WTC11 (cell line): Measurements from ENCODE around the gene SYT5. TPM values are rescaled to one million over a fixed set of nuclear protein-coding genes. Genes with fewer than 3 reads are reported as not detected.

Experiments
- ATAC-seq: fragments of 200-7000 bp; cut with Tn5 transposase; 2 replicates; pipeline ENCODE4 v1.10.0; 2021; ENCODE audit warnings: mild to moderate bottlenecking, moderate library complexity
- CTCF ChIA-PET: fragments of 300-600 bp; sonication (Branson Sonifier 250); formaldehyde crosslinking; loops from one replicate; lab custom pipeline; 2021; ENCODE audit warnings: antibody characterized with exemption; lab: Charles Lee
- POLR2A ChIA-PET: fragments of 350-600 bp; sonication (Branson Sonifier 250); formaldehyde crosslinking; loops from one replicate; lab custom pipeline; 2021; ENCODE audit warnings: antibody characterized with exemption; lab: Charles Lee
- DNase-seq: peaks from one replicate; pipeline ENCODE4 v3.0.0; 2021; ENCODE audit warnings: low spot score
- H3K27ac Mint-ChIP-seq: 2 replicates; pipeline ENCODE4 v1.8.0; 2021; ENCODE audit warnings: mixed read lengths
- H3K27me3 Mint-ChIP-seq: 2 replicates; pipeline ENCODE4 v1.8.0; 2021; ENCODE audit warnings: low read depth, mild to moderate bottlenecking, moderate library complexity, mixed read lengths
- H3K36me3 Mint-ChIP-seq: 2 replicates; pipeline ENCODE4 v1.8.0; 2021; ENCODE audit warnings: mixed read lengths
- H3K4me1 Mint-ChIP-seq: 2 replicates; pipeline ENCODE4 v1.8.0; 2022; ENCODE audit warnings: mixed read lengths
- H3K4me3 Mint-ChIP-seq: 2 replicates; pipeline ENCODE4 v1.8.0; 2021; ENCODE audit warnings: mild to moderate bottlenecking, moderate library complexity, mixed read lengths
- H3K9me3 Mint-ChIP-seq: 2 replicates; pipeline ENCODE4 v1.8.0; 2021; ENCODE audit warnings: mixed read lengths
- ARID4B ChIP-seq: sonication (generic); formaldehyde crosslinking; IDR thresholded peaks from 2 replicates; pipeline ENCODE4 v1.8.0; 2023; ENCODE audit warnings: missing genetic modification reagents, mild to moderate bottlenecking, borderline replicate concordance
- CREM ChIP-seq: sonication (generic); formaldehyde crosslinking; IDR thresholded peaks from 2 replicates; pipeline ENCODE4 v1.8.1; 2022; ENCODE audit warnings: mild to moderate bottlenecking, missing genetic modification reagents, moderate library complexity
- CTCF ChIP-seq: fragments of 200-600 bp; IDR thresholded peaks from 2 replicates; pipeline ENCODE4 v1.8.0; 2022; ENCODE audit warnings: antibody characterized with exemption
- ERG ChIP-seq: fragments of 250-450 bp; sonication (Bioruptor Pico); IDR thresholded peaks from 2 replicates; pipeline ENCODE4 v1.8.0; 2021; ENCODE audit warnings: mild to moderate bottlenecking
- IRF2 ChIP-seq: sonication (generic); formaldehyde crosslinking; IDR thresholded peaks from 2 replicates; pipeline ENCODE4 v1.8.0; 2022; ENCODE audit warnings: low read depth, missing genetic modification reagents, borderline replicate concordance
- NFE2L1 ChIP-seq: sonication (generic); formaldehyde crosslinking; IDR thresholded peaks from 2 replicates; pipeline ENCODE4 v1.8.1; 2023; ENCODE audit warnings: missing genetic modification reagents
- NR3C1 ChIP-seq: sonication (generic); formaldehyde crosslinking; conservative IDR thresholded peaks from 2 replicates; pipeline ENCODE4 v1.8.1; 2023; ENCODE audit warnings: low read depth, mild to moderate bottlenecking, missing genetic modification reagents
- PREB ChIP-seq: sonication (generic); formaldehyde crosslinking; IDR thresholded peaks from 2 replicates; pipeline ENCODE4 v1.8.1; 2022; ENCODE audit warnings: mild to moderate bottlenecking, missing genetic modification reagents, moderate library complexity, borderline replicate concordance
- SOX15 ChIP-seq: fragments of 250-450 bp; sonication (Bioruptor Pico); IDR thresholded peaks from 2 replicates; pipeline ENCODE4 v1.9.0; 2021; ENCODE audit warnings: mild to moderate bottlenecking
- ZBTB21 ChIP-seq: sonication (generic); formaldehyde crosslinking; IDR thresholded peaks from 2 replicates; pipeline ENCODE4 v1.8.1; 2023; ENCODE audit warnings: mild to moderate bottlenecking, missing genetic modification reagents, borderline replicate concordance
- ZBTB43 ChIP-seq: sonication (generic); formaldehyde crosslinking; IDR thresholded peaks from 2 replicates; pipeline ENCODE4 v1.8.1; 2023; ENCODE audit warnings: mild to moderate bottlenecking, missing genetic modification reagents
- ZMAT4 ChIP-seq: fragments of 250-450 bp; sonication (Bioruptor Pico); IDR thresholded peaks from 2 replicates; pipeline ENCODE4 v1.9.0; 2021; ENCODE audit warnings: mild to moderate bottlenecking
- ZNF317 ChIP-seq: sonication (generic); formaldehyde crosslinking; IDR thresholded peaks from 2 replicates; pipeline ENCODE4 v1.8.1; 2023; ENCODE audit warnings: low read depth, mild to moderate bottlenecking, moderate library complexity, missing genetic modification reagents, borderline replicate concordance
- ZNF416 ChIP-seq: fragments of 250-450 bp; sonication (Bioruptor Pico); IDR thresholded peaks from 2 replicates; pipeline ENCODE4 v1.9.0; 2021; ENCODE audit warnings: mild to moderate bottlenecking, inconsistent platforms
- ZNF423 ChIP-seq: fragments of 250-450 bp; sonication (Bioruptor Pico); IDR thresholded peaks from 2 replicates; pipeline ENCODE4 v2.1.2; 2022; ENCODE audit warnings: mild to moderate bottlenecking, moderate library complexity
- ZNF512 ChIP-seq: sonication (generic); formaldehyde crosslinking; IDR thresholded peaks from 2 replicates; pipeline ENCODE4 v1.8.1; 2022; ENCODE audit warnings: missing genetic modification reagents, borderline replicate concordance
- total RNA-seq: library from RNA; stranded (reverse); gene quantifications from 3 replicates; pipeline ENCODE4 v1.2.3, GENCODE V29; 2021

The SYT5 gene
- total RNA-seq, 1 experiment from 2014 or later: 0.77 TPM

- TF ChIP-seq ZBTB43 (CRISPR knock-in tag) (no peak), ZNF317 (CRISPR knock-in tag) (no peak), ZMAT4 (CRISPR knock-in tag) (no peak), ERG (no peak), ARID4B (no peak), NR3C1 (CRISPR knock-in tag) (no peak), ZNF423 (no peak), PREB (CRISPR knock-in tag) (no peak)
- TF ChIP-seq, all 79 proteins: peak for 0
These were observed 44.1 kb upstream of the SYT5 start (continued) for GRCh38 chr19:55224038-55224665.

- Mint-ChIP-seq H3K27me3 (no peaks in the 10 kb centered on the region; the same call in 1 of the 2 replicates), H3K4me3 (no peak overlapping the region), H3K4me1 (peaks cover 4% of the 10 kb centered on the region; the same call in 1 of the 2 replicates), H3K36me3 (peaks cover 4% of the 10 kb centered on the region; the same call in 1 of the 2 replicates), H3K9me3 (peaks cover 11% of the 10 kb centered on the region), H3K27ac (no peak overlapping the region)
- TF ChIP-seq ZBTB21 (CRISPR knock-in tag) (no peak), SOX15 (CRISPR knock-in tag) (no peak), IRF2 (CRISPR knock-in tag) (no peak), NFE2L1 (CRISPR knock-in tag) (no peak), ZNF416 (CRISPR knock-in tag) (no peak), CTCF (no peak), CREM (CRISPR knock-in tag) (no peak), ZNF512 (CRISPR knock-in tag) (no peak)
- ChIA-PET POLR2A (no interaction called here), CTCF (no interaction called here)
- DNase-seq (no peak), ATAC-seq (peak; percentile 22; the same call in 1 of the 2 replicates)
These were observed 43.4 kb upstream of the SYT5 start for GRCh38 chr19:55223291-55224037.
